Measurements from ENCODE around the gene PSPN. TPM values are rescaled to one million over a fixed set of nuclear protein-coding genes. Genes with fewer than 3 reads are reported as not detected.
"Not testable (repeated sequence)": the region's sequence is repeated elsewhere in the genome, so short reads cannot be mapped to it uniquely, and the experiment has no call there.

The PSPN gene
- total RNA-seq, 2 donors from 2014 or later = 0.82 to 0.98 TPM

DNA sequence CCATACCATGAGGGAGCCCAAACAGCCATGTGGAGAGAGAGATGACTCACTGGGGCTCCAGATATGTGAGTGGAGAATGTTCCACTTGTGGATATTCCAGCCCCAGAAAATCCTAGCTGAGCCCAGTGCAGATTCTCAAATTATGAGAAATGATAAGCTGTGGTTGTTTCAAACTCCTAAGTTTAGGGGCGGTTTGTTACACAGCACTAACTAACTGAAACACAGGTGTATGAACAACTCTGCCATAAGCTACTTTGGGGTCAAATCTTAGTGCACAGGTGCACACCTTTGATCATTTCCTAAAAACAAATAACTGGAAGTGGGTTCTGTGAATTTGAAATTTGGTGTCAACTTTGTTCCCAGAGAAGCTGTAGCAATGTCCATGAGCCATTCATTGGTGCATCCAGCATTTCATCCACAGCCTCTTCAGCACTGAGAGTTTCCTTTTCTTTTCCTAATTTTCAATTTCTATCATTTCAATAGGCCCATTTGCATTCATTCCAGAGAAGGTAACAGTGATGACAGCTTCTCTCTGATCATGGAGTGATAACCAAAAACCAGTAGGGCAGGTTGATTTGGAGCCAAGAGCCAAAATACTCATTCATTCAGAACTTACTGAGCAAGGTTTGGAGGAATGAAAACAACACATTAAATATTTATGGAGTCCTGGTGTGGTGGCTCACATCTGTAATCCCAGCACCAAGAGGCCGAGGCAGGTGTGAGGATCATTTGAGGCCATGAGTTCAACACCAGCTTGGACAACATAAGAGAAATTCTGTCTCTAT, 23.2 kb downstream of the PSPN start:
- DNase-seq (ENCODE audit: low spot score) = no peak
- Histone ChIP-seq H3K4me3 (no peak overlapping the region), H3K27ac (no peak overlapping the region), H3K9me3 (no peaks in the 10 kb centered on the region), H3K27me3 (no peaks in the 10 kb centered on the region), H3K36me3 (no peaks in the 10 kb centered on the region), H3K4me1 (no peaks in the 10 kb centered on the region)
- TF ChIP-seq, protein P1, sequence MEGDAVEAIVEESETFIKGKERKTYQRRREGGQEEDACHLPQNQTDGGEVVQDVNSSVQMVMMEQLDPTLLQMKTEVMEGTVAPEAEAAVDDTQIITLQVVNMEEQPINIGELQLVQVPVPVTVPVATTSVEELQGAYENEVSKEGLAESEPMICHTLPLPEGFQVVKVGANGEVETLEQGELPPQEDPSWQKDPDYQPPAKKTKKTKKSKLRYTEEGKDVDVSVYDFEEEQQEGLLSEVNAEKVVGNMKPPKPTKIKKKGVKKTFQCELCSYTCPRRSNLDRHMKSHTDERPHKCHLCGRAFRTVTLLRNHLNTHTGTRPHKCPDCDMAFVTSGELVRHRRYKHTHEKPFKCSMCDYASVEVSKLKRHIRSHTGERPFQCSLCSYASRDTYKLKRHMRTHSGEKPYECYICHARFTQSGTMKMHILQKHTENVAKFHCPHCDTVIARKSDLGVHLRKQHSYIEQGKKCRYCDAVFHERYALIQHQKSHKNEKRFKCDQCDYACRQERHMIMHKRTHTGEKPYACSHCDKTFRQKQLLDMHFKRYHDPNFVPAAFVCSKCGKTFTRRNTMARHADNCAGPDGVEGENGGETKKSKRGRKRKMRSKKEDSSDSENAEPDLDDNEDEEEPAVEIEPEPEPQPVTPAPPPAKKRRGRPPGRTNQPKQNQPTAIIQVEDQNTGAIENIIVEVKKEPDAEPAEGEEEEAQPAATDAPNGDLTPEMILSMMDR (IDR thresholded peaks at IDR 0.05) = no peak

DNA sequence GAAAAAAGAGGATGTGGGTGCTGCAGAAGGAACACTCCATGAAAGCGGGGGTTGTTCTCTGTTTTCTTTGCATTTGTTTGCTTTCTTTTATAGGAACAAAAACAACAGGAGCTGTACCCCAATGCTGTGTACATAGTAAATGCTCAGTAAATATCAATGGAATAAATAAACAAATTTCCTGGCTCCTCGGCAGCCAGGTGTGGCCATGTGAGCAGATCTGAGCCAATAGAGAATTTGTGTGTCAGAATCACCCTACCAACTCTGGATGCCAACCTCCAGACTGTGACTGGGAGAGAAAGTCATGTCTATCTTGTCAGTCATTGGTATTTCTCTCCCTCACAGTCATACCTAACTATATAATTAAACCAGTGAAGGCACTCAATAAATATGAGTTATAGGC, 25.0 kb downstream of the PSPN start:
- no peak for DNase-seq (ENCODE audit: low spot score)
- H3K27me3 ChIP-seq = no peaks in the 10 kb centered on the region
- no peak overlapping the region for H3K27ac ChIP-seq
- H3K4me1 ChIP-seq = no peaks in the 10 kb centered on the region
- H3K9me3 ChIP-seq = no peaks in the 10 kb centered on the region
- TF ChIP-seq, protein P1 (IDR thresholded peaks at IDR 0.05) = no peak
- no peak overlapping the region for H3K4me3 ChIP-seq
- H3K36me3 ChIP-seq = no peaks in the 10 kb centered on the region

DNA sequence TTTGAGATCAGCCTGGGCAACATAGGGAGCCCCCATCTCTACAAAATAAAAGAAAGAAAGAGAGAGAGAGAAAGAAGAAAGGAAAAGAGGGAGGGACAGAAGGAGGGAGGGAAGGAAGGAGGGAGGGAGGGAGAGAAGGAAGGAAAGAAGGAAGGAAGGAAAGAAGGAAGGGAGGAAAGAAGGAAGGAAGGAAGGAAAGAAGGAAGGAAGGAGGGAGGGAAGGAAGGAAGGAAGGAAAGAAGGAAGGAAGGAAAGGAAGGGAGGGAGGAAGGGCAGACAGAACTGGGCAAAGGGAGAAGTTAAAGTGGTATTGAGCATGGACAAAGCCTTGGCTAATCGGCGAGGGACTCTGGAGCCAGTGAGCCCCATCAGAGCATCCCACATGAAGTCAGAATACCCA, 26.5 kb downstream of the PSPN start:
- H3K4me3 ChIP-seq; H3K4me1 ChIP-seq; H3K27ac ChIP-seq; H3K9me3 ChIP-seq; DNase-seq (ENCODE audit: low spot score); H3K36me3 ChIP-seq; H3K27me3 ChIP-seq: not testable (repeated sequence)

DNA sequence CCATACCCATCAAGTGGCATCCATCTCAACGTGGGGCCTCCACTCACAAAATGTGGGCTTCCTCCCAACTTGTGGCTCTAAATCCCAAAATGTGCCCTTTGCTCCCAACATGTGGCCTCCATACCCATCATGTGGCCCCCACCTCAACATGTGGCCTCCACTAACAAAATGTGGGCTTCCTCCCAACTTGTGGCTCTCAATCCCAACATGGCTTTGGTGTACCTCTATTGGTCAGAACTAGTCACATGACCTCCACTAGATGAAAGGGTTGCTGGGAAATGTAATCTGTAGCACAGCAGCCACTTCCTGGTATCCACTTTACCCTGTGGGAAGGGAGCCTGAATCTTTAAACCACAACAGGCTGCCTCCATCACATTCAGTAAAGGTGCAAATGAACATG, 32.3 kb downstream of the PSPN start:
- Histone ChIP-seq H3K4me3 (no peak overlapping the region), H3K9me3 (no peaks in the 10 kb centered on the region), H3K36me3 (no peaks in the 10 kb centered on the region), H3K27me3 (no peaks in the 10 kb centered on the region), H3K27ac (no peak overlapping the region), H3K4me1 (no peaks in the 10 kb centered on the region)
- DNase-seq (ENCODE audit: low spot score) = no peak
- TF ChIP-seq, protein P1 (IDR thresholded peaks at IDR 0.05) = no peak

DNA sequence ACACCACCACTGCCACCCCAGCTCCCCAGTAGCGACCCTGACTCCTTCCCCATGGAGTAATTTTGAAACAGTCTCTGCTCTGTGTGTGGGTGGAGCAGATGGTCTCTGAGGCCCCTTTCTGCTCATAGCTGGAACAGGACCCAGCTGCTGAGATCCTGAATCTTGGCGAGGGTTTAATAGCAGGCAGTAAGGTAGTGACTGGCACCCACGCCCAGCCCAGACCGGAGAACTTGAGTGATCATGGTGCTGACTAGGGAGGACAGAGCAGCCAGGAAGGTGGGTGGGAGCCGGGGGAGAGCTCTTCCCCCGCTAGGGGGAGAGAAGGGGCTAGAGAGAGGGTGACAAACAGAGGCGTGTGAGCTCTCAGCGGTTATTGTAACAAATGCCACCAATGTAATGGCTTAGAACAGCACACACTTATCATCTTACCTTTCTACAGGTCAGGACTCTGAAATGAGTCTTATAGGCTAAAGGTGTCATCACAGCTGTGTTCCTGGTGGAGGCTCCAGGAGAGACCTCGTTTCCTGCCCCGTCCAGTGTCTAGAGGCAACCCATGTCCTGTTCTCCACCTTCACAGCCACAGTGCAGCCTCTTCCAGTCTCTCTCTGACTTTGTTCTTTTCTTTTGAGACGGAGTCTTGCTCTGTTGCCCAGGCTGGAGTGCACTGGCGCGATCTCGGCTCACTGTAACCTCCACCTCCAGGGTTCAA, 35.1 kb downstream of the PSPN start:
- DNase-seq (ENCODE audit: low spot score) = no peak
- TF ChIP-seq, protein P1 (IDR thresholded peaks at IDR 0.05) = no peak
- Histone ChIP-seq H3K4me1 (no peaks in the 10 kb centered on the region), H3K9me3 (no peaks in the 10 kb centered on the region), H3K27me3 (no peaks in the 10 kb centered on the region), H3K27ac (no peak overlapping the region), H3K36me3 (no peaks in the 10 kb centered on the region), H3K4me3 (no peak overlapping the region)

DNA sequence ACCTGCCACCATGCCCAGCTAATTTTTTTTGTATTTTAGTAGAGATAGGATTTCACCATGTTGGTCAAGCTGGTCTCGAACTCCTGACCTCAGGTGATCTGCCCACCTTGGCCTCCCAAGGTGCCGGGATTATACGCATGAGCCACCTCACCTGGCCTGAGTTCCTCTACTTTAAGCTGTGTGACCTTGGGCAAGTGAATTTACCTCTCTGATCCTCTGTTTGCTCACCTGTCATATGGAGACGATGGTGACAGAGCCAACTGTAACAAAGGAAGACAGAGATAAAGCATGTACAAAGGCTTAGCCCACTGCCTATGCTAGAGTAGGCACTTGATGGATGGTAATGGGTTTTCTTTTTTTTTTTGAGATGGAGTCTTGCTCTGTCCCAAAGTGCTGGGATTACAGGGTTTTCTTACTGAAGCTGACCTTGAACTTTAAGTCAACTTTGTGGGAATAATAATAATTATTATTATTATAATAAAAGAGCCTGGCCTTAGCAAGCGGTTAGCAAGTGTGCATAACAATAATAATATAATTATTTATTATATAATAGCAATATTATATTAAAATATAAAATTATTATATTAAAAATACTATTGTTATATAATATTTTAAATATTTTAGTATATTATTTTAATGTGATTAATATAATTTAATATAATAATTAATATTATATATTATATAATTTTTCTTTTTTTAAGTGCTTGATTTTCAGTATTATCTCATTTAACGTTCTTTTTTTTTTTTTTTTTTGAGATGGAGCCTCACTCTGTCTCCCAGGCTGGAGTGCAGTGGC, 41.0 kb downstream of the PSPN start:
- Histone ChIP-seq H3K27me3 (no peaks in the 10 kb centered on the region), H3K36me3 (no peaks in the 10 kb centered on the region), H3K4me3 (no peak overlapping the region), H3K27ac (no peak overlapping the region), H3K4me1 (no peaks in the 10 kb centered on the region), H3K9me3 (no peaks in the 10 kb centered on the region)
- no peak for DNase-seq (ENCODE audit: low spot score)
- TF ChIP-seq, protein P1 (IDR thresholded peaks at IDR 0.05) = no peak

Data from right atrium auricular region (tissue), 2 donors.